HG02571 (cell line): Measurements from ENCODE around the gene SHLD1.

Experiments
- ATAC-seq: cut with Tn5 transposase; IDR thresholded peaks from one replicate; pipeline ENCODE4 v1.9.1; 2021; ENCODE audit warnings: mild to moderate bottlenecking, moderate library complexity; ENCODE audit not compliant: unreplicated experiment

The SHLD1 gene

DNA sequence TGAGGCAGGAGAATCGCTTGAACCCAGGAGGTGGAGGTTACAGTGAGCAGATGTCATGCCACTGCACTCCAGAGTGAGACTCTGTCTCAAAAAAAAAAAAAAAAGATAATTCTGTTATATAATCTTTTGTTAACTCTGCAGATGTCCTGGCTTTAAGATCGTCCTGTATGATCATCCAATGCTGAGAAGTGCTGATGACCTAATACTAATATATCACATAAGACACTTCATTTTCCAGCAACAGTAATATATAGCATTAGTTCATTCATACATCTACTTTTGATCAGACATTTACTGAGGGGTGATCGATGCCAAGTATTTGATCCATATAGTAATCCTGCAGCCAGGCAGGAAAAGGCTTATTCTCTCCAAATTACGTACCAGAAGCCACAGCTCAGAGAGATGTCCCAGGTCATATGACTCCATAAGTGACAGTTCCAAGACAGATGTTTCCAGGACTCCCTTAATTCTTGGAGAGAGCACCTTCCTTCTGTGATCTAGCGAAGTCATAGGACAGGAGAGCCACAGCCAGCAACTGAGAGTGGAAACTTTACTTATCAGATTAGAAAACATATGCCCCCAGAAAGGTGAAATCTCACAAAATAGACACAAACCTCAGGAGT is 60.7 kb downstream of the SHLD1 start:
- no peak for ATAC-seq

DNA sequence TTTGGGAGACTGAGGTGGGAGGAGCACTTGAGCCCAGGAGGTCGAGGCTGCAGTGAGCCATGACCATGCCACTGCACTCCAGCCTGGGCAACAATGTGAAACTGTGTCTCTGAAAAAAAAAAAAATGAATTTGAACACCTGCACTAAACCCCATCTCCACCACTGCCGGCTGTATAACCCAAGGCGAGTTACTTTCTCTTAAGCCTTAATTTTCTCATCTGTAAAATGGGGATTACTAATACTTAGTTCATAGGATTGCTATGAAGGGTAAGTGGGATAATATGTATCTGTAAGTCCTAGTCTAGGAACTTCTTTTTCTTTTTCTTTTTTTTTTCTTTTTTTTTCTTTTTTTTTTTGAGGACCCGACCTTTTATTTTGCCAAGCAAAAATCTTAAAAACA is 61.5 kb downstream of the SHLD1 start:
- no peak for ATAC-seq

DNA sequence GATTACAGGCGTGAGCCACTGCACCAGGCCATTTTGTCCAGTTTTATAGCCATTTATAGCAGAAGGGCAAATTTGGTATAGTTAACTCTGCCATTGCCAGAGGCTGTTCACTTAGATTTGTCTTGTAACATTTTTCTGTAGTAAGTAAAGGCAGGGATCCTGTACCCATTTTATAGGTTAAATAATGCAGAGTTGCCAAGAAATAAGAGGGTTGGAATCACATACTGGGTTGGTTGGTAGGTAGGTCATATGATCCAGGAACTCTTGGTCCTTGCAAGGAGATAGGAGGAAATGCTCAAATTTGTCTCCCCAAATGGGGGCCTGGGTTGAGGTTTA is 68.1 kb downstream of the SHLD1 start:
- ATAC-seq, result no peak

DNA sequence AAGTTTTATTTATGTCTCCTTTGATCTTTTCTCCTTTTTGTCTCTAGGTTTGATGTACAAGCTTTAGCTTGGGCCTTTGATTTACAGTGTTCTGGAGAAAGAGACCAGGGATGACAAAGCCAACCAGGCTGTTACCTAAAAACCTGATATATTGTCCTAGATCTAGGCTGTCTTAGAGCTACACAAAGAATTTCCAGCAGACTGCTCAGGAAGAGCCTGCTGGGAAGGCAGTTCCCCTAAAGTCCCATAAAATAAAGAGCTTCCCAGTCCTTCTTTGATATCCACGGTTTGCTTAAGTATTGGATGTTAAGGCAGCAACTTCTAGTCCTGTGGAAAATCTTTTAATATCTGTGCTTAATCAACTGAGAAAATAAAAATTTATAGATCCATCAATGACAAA is 70.5 kb downstream of the SHLD1 start:
- ATAC-seq, result no peak

DNA sequence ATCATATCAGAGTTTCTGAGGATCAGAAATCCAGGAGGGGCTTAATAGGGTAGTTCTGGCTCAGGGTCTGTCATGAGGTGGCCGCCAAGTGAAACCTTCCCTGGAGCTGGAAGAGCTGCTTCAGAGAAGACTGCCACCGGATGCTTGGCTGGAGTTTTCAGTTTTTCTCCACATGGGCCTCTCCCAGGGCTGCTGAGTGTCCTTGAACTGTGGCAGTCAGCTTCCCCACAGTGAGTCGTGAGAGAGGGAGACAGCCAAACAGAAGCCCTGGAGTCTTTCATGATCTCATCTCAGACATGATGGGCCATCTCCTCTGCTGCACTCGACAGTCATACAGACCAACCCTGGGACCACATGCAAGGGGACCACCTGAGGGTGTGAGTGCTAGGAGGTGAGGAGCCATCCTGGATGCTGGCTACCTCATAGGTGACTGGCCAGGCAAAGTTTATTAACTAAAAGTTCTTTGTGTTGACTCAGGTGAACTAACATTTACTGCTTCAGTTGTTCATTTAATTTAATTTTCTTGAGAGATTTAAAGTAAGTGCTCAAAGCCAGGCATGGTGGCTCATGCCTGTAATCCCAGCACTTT is 71.5 kb downstream of the SHLD1 start:
- ATAC-seq, result no peak

DNA sequence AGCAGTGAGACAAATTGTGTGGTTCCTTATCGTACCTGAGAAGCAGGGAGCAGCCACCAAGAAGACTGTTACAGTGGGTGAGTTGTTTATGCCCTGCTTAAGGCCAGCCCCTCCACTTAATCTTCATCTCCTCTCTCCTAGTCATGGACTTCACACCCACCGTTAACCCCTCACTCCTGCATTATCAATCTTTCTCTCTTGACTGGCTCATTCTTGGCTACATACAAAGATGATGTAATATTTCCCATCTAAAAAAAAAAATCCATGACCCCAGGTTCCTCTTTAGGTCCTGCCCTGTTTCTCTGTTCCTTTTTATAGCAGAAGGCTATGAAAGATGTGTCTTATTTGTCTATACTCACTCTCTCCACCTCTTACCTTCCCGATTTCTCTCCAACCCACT is 72.4 kb downstream of the SHLD1 start:
- no peak for ATAC-seq

DNA sequence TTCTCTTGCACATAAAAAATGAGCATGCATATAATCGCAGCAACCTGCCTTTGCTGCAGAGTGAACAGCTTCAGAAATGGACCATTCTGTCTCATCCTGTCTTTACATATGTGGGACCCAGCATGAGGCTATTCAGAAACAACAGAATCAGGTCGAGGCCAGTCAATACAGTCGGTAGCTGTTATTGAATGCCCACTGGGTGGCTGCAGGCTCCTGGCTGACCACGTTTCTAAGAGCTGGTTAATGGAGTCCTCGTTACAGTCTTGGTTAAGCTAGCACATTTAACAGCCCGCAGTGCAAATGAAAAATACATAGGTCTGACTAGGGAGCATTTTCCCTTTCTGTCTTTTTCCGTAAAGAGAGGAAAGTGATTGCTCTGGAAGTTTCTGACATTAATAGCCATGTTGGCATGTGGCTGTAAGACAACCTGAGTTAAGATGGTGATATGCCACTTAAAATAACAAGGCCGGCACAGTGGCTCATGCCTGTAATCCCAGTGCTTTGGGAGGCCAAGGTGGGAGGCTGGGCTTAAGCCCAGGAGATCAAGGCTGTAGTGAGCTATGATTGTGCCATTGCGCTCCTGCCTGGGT is 75.0 kb downstream of the SHLD1 start:
- no peak for ATAC-seq

DNA sequence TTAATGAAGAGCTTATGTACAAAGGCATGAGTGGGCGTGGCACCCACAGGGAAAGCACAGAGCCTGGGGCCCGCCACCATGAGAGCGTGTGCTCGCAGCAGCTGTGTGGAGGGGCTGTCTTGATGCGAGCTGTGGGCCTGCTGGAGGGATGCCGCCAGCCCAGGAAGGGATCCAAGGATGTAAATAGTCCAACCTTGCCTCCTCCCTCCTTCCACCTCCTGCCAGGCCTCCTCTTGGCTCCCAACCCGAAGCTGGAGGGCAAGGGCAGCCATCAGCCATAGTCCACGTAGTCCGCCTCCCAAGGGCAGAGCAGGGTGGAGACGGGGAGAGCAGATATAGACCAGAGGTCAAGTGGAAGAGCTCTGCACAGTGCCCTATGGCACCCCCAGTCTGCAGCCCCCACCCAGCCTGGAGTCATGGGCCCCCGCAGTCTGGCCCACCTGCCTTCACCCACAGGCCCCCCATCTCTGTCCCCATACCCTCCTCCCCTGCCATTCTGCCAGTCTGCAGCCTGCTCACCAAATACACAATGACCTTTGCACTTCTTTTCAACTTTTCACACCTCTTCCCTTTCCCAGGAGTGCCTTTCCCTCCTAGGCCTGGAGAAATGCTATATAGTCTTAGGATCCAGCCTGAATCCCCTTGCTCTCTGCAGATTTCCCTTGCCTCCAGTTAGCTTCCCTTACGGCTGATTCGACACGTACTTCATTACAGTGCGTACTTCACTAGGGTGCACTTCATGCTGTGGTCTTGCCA is 77.1 kb downstream of the SHLD1 start:
- no peak for ATAC-seq

DNA sequence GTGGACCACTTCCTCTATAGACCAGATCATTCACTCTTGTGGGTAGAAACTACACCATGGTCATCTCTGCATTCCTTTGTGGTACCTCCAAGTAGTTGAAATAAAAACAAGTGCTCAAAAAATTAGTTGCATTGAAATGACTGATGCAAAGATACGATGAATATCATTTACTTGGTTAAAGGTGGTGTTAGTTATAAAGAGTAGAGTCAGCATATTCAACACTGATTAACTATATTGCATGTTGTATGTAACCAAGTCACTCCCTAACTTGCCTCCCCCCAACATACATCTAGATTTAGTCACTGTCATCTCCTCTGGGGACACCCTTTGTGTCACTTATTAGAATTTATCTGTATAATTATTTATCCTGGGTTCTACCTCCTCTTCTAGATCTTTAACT is 77.7 kb downstream of the SHLD1 start:
- ATAC-seq, result no peak

DNA sequence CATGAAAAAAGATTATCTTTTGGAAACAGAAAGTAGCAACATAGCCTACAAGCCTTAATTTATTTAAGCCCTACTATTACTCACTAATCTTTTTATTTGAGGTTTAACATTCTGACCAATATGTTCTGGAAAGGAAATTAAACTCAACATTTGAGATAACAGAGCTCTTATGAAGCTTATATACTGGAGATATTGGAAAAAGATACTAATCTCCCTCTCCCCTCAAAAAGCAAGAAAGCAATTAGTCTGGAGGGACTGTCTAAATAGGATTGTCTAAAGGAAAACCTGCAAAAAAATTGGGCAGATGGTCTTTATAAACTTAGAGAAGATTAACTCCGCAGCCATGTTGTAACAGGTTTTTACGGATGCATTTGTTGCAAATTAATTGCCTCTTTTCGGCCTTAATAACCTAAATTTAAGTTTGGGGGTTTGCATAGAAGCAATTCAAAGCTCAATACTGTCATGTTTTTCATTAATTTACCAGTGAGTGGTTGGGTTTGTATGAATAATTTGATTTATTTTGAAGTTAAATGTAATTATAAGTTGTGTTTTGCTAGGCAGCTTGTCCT is 79.1 kb downstream of the SHLD1 start:
- no peak for ATAC-seq

DNA sequence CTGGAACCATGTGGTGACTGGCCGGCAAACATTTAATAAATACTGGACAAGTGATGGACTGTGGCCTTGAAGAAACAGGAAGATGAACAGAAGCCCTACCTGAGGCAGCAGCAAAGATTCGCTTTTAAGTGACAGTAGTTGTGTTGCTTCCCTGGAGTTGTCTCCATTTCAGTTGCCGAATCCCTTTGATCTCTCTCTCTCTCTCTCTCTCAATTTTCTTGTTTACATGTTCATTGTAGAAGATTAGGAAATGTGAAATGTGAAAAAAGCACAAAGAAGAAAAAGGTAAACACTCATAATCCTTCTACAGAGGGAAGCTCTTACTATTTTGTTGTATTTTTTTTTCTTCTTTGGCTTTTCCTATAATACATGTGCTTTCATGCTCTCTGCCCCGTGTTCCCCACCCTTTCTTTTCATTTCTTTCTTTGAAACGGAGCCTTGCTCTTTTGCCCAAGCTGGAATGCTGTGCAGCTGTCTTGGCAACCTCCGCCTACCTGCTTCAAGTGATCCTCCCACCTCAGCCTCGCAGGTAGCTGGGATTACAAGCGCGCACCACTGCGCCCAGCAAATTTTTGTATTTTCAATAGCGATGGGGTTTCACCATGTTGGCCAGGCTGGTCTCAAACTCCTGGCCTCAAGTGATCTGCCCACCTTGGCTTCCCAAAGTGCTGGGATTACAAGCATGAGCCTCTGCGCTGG is 81.5 kb downstream of the SHLD1 start:
- no peak for ATAC-seq

DNA sequence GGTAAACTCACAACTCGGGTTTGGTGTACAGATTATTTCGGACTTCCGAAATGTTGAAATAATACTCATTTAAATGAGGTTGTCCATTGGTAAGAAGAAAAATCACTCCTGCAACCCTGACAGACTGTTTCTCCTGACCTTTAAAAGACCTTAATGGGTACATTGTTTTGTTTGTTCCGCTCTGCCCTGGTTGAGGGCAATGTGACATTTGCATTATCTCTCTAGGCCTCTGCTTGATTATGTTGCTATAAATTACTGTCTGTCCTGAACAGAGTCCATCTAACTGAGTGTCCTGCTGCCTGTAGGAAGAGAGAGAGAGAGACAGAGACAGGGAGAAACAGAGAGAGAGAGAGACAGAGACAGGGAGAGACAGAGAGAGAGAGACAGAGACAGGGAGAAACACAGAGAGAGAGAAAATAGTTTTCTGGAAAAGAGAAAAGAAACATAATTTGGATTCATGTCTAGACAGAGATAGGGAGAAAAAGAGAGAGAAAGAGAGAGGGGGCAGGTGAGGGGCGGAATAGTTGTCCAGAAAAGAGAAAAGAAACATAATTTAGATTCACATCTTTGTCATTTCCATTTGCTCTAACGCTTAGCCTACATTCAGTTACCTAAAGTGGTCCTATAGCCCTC is 83.2 kb downstream of the SHLD1 start:
- ATAC-seq, result no peak

DNA sequence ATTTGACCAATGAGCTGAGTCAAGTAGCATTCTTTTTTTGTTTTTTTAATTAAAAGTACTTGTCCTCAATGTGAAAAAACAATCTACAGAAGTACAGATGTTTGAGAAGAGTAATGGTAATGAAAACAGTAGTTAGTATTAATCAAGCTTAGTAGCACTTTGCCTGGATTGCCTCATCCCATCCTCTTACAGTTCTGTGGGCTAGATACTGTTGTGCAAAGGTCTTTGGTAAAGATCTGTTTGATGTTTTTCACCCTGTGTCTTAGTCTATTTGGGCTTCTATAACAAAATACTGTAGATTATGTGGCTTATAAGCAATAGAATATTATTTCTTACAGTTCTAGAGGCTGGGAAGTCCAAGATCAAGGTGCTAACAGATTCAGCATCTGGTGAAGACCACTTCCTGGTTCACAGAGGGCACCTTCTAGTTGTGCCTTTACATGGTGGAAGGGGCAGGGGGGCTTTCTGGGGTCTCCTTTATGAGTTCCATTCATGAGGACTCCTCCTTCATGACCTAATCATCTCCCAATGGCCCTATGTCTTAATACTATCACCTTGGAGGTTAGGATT is 84.3 kb downstream of the SHLD1 start:
- ATAC-seq, result no peak

DNA sequence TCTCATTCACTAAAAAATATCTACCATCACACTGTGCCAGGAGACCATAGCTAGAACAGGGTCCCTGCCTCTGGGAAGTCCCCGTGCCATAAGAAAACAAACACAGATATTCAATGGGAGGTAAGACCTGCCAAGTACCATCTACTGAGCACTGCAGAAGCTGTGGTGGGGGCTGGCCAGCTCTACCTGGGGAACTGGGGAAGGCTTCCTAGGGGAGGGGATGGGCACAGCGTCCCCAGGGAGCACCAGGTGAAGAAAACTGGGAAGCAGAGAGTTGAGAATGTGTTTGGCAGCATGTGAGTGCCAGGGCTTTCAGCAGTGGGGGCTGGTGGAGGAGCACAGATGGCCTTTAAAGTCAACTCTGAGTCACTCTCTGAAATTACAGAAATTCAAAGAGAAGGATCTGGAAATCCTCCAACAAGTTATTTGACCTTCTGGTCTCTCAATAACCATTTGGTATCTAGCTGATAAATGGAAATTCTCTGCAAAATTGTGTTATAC is 85.2 kb downstream of the SHLD1 start:
- no peak for ATAC-seq

DNA sequence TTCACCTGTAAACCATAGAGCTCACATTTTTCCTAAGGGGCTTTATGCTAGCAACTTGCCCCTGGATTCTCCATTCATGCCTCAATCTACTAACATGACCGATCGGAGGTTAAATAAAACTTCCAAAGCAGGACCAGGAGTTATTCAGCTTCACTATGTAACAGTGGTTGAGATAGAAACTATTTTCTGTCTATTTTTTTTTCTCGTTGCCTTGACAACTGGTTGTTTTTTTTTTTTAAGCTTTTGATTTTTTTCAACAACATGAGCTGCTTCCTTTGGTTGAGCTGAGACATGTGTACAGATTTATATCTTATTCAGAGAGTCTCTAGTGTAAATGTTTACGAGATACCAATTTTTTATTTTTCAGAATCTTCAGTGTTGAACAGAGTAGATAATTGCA is 85.7 kb downstream of the SHLD1 start:
- ATAC-seq, result no peak

DNA sequence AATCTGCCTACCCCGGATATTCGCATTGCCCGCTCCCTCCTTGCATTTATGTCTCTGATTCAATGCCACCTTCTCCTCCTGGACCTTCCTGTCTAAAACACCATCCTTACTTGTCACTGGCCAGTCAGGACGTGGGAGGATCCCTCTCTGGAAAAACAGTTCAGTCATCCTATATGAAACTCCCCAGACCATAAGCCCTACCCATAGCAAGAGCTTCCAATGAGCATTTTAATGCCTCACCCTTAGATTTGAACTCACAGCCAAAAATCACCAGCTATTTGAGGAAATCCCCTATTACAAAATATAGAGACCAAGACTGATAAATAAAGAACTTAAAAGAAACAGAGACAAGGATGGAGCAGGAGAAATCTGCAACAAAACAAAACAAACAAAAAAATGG is 86.4 kb downstream of the SHLD1 start:
- ATAC-seq, result no peak

DNA sequence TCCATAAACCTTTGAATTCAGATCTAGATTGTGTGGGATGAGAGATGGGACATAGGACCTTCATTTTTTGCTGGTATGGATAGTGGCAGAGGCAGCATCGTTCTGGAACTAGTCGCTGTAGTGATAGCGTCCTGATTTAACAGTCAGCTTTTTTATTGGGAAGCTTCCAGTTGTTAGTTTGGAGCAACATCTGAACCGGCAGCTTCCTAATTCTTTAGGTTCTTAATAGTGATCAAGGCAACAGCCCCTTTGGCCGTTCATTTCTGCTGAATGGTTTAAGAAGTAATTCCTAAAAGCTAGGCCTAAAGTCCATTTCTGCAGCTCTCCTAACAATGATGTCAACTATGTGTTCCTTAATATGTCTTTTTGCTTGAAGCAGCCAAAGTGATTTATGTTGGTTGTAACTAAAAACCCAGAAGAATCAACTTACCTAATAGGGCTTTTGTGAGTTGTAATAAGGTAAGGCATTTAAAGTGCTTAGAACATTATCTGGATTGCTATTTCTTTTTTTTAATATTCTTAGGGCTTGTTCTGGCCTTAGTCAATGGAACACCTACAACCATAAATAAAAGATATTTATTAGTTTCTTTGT is 90.3 kb downstream of the SHLD1 start:
- ATAC-seq, result no peak

DNA sequence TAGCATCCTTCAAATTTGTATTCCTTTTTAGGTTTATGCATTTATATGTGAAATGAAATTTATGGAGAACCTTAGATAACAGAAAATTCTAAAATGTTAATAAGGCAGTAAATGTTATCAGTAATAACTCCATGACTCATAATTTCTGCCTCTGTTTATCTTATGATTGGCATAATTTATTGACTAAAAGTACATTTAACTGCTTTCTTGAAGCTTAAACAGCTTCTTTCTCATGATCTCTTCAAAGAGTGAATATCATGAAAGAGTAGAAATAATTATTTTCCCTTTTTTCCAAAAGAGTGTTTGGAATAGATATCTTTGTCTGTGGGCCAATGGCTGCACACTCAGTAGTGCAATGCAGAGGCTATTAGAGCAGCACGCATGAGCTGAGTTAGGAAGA is 91.3 kb downstream of the SHLD1 start:
- ATAC-seq, result no peak

DNA sequence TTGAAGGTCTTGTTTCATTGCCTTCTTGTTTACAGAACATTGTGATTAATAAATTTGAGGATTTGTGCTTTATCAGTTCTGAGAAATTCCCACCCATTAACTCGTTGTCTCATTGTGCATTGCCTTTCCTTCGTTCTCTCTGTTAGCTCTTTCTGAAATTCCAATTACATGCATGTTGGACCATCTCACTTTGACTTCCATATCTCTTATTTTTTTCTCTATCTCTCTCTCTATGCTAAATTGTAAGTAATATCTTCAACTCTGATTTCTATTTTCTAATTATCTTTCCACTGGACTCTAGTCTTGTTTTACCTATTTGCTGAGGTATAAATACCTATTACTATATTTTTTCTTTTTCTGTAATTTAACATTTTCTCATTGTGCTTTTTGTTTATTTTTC is 92.3 kb downstream of the SHLD1 start:
- ATAC-seq, result no peak

DNA sequence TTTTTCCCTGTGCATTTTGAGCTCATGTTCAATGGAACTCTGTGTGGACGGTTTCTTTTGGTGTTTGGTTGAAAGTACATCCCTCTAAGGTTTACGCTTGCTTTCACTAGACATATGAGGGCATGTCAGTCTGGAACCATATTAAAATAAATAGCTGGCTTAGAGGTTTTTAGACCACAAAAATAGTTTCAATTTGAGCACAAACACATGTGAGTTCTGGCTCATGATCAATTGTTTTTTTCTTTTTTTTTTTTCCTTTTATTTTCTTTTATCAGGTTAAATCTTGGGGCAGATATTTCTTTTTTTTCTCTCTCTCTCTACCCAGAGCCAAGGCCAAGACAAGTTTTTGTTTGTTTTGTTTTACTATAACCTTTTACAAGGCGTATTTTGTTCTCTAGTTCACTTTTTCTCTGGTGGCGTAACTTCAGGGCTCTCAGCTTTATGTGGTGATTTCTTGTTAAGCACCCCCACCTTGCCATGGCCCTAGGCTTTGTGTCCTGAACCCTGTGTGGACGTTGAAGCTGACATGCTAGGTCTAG is 92.9 kb downstream of the SHLD1 start:
- ATAC-seq, result peak; percentile 68
